Fibroblast of lung (primary cell): ENCODE results near the gene COL4A2. TPM values are rescaled to one million over a fixed set of nuclear protein-coding genes. Genes with fewer than 3 reads are reported as not detected.

Source experiments
- DNase-seq, 2 donors: peaks; one replicate each; pipeline versions ENCODE4 v3.0.0 to v3.0.0-alpha.2; 2010; ENCODE audit warnings: low read depth in 2 of 2
- H2AFZ ChIP-seq: 2 replicates; pipeline ENCODE4 v1.5.1; 2012; ENCODE audit warnings: low read length, control low read depth, inconsistent platforms
- H3K27ac ChIP-seq: 2 replicates; pipeline ENCODE4 v1.5.1; 2011; ENCODE audit warnings: low read length, control low read depth; ENCODE audit not compliant: insufficient read depth
- H3K27me3 ChIP-seq: 2 replicates; pipeline ENCODE4 v1.5.1; 2011; ENCODE audit warnings: mild to moderate bottlenecking, low read length; ENCODE audit not compliant: control insufficient read depth, insufficient read depth
- H3K36me3 ChIP-seq: 2 replicates; pipeline ENCODE4 v1.5.1; 2011; ENCODE audit warnings: low read length; ENCODE audit not compliant: control insufficient read depth, insufficient read depth
- H3K4me1 ChIP-seq: 2 replicates; pipeline ENCODE4 v1.5.1; 2011; ENCODE audit warnings: low read length; ENCODE audit not compliant: control insufficient read depth, insufficient read depth; ENCODE audit errors: extremely low read depth
- H3K4me2 ChIP-seq: 2 replicates; pipeline ENCODE4 v1.5.1; 2011; ENCODE audit warnings: low read length, control low read depth; ENCODE audit not compliant: insufficient read depth; ENCODE audit errors: extremely low read depth
- H3K4me3 ChIP-seq, 4 experiments: fragments of 200-600 bp in 1 of 4; sonication (generic) in 1 of 4; replicated peaks in 1 of 4; 2 replicates each; pipeline ENCODE4 v1.5.1; 2011 to 2016; ENCODE audit warnings: low read length in 4 of 4, low read depth in 3 of 4, mild to moderate bottlenecking in 3 of 4, control low read depth in 2 of 4, inconsistent platforms in 1 of 4, mixed read lengths in 1 of 4; ENCODE audit not compliant: insufficient read depth in 1 of 4; ENCODE audit errors: control extremely low read depth in 1 of 4
- H3K79me2 ChIP-seq: 2 replicates; pipeline ENCODE4 v1.5.1; 2012; ENCODE audit warnings: mild to moderate bottlenecking, low read length, inconsistent platforms; ENCODE audit not compliant: control insufficient read depth, insufficient read depth
- H3K9ac ChIP-seq: 2 replicates; pipeline ENCODE4 v1.5.1; 2011; ENCODE audit warnings: mild to moderate bottlenecking, low read length, control low read depth; ENCODE audit not compliant: insufficient read depth
- H3K9me3 ChIP-seq: 2 replicates; pipeline ENCODE4 v1.5.1; 2012; ENCODE audit warnings: low read depth, low read length; ENCODE audit not compliant: control insufficient read depth, insufficient read depth
- H4K20me1 ChIP-seq: 2 replicates; pipeline ENCODE4 v1.5.1; 2011; ENCODE audit warnings: low read length; ENCODE audit not compliant: control insufficient read depth, insufficient read depth; ENCODE audit errors: extremely low read depth
- EZH2 ChIP-seq: IDR thresholded peaks from 2 replicates; pipeline ENCODE4 v1.5.1; 2012; ENCODE audit warnings: low read length, control low read depth, mild to moderate bottlenecking; ENCODE audit errors: missing control alignments
- polyA plus RNA-seq, 2 donors: library from polyadenylated mRNA; depleted of rRNA in 1 of 2; stranded (reverse) in 1 of 2; unstranded in 1 of 2; fragments of >200 nt; gene quantifications; 2 replicates each; pipeline ENCODE4 v1.2.1, GENCODE V29; 2011 to 2012; ENCODE audit warnings: missing spikeins in 1 of 2
- total RNA-seq: library from RNA; depleted of rRNA; stranded (reverse); fragments of >200 nt; gene quantifications from 2 replicates; pipeline ENCODE4 v1.2.1, GENCODE V29; 2014
- TF ChIP-seq, protein P1 (sequence below), 2 donors: IDR thresholded peaks in 1 of 2; conservative IDR thresholded peaks in 1 of 2; 1 replicate in 1 of 2; 2 replicates in 1 of 2; pipeline ENCODE4 v1.5.1; 2011 to 2012; ENCODE audit warnings: low read length in 2 of 2, control low read depth in 1 of 2, inconsistent platforms in 1 of 2, low read depth in 1 of 2, mild to moderate bottlenecking in 1 of 2

COL4A2 gene
- total and polyA plus RNA-seq, 2 donors (not counting 1 experiment from before 2014, with no cell fraction given) = 93.1 to 463 TPM

DNA sequence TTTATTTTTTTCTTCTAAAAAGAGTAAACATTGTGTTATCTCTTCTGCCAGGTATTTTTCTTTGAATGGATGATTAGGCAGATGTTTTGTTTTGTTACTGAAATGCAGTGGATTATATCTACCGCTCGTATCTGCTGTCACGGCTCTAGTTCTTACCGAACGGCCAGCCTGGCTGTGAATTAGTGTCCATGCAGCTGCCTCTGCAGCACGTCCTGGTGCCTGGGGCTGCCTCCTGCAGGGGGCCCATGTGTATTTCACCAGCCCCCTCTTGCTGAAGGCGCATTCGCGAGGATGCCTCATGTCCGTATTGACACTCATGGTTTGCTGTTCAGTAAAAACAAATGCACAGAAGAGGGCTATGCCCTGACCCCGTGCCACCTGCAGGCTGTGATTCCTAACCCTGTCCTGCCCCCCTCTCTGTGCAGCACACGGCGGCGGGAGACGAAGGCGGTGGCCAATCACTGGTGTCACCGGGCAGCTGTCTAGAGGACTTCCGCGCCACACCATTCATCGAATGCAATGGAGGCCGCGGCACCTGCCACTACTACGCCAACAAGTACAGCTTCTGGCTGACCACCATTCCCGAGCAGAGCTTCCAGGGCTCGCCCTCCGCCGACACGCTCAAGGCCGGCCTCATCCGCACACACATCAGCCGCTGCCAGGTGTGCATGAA, 204.6 kb downstream of the COL4A2 start:
- no peak overlapping the region for H2AFZ ChIP-seq
- no peaks in the 10 kb centered on the region for H3K4me1 ChIP-seq
- peaks cover 16% of the 10 kb centered on the region for H3K36me3 ChIP-seq
- no peaks in the 10 kb centered on the region for H3K79me2 ChIP-seq
- no peaks in the 10 kb centered on the region for H4K20me1 ChIP-seq
- H3K9ac ChIP-seq = no peak overlapping the region
- no peak overlapping the region for H3K4me2 ChIP-seq
- no peak for TF ChIP-seq EZH2
- TF ChIP-seq, protein P1, sequence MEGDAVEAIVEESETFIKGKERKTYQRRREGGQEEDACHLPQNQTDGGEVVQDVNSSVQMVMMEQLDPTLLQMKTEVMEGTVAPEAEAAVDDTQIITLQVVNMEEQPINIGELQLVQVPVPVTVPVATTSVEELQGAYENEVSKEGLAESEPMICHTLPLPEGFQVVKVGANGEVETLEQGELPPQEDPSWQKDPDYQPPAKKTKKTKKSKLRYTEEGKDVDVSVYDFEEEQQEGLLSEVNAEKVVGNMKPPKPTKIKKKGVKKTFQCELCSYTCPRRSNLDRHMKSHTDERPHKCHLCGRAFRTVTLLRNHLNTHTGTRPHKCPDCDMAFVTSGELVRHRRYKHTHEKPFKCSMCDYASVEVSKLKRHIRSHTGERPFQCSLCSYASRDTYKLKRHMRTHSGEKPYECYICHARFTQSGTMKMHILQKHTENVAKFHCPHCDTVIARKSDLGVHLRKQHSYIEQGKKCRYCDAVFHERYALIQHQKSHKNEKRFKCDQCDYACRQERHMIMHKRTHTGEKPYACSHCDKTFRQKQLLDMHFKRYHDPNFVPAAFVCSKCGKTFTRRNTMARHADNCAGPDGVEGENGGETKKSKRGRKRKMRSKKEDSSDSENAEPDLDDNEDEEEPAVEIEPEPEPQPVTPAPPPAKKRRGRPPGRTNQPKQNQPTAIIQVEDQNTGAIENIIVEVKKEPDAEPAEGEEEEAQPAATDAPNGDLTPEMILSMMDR (conservative IDR thresholded peaks at IDR 0.05 in 1 of 2, IDR thresholded peaks at IDR 0.05 in 1 of 2; ENCODE audit: low read depth in 1 of 2, low read length in 2 of 2) = no peak
- no peak for DNase-seq
- no peak overlapping the region for H3K27ac ChIP-seq
- H3K4me3 ChIP-seq = no peak overlapping the region
- no peaks in the 10 kb centered on the region for H3K9me3 ChIP-seq
- H3K27me3 ChIP-seq = no peaks in the 10 kb centered on the region

DNA sequence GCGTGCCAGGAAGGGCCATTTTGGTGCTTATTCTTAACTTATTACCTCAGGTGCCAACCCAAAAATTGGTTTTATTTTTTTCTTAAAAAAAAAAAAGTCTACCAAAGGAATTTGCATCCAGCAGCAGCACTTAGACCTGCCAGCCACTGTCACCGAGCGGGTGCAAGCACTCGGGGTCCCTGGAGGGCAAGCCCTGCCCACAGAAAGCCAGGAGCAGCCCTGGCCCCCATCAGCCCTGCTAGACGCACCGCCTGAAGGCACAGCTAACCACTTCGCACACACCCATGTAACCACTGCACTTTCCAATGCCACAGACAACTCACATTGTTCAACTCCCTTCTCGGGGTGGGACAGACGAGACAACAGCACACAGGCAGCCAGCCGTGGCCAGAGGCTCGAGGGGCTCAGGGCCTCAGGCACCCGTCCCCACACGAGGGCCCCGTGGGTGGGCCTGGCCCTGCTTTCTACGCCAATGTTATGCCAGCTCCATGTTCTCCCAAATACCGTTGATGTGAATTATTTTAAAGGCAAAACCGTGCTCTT, 205.2 kb downstream of the COL4A2 start:
- H3K4me3 ChIP-seq = no peak overlapping the region
- no peak overlapping the region for H3K27ac ChIP-seq
- TF ChIP-seq, protein P1 (conservative IDR thresholded peaks at IDR 0.05 in 1 of 2, IDR thresholded peaks at IDR 0.05 in 1 of 2; ENCODE audit: low read depth in 1 of 2, low read length in 2 of 2) = no peak
- no peak for TF ChIP-seq EZH2
- H3K27me3 ChIP-seq = no peaks in the 10 kb centered on the region
- H3K4me1 ChIP-seq = no peaks in the 10 kb centered on the region
- no peak overlapping the region for H3K4me2 ChIP-seq
- H2AFZ ChIP-seq = no peak overlapping the region
- H3K79me2 ChIP-seq = no peaks in the 10 kb centered on the region
- H4K20me1 ChIP-seq = no peaks in the 10 kb centered on the region
- no peak for DNase-seq
- no peaks in the 10 kb centered on the region for H3K9me3 ChIP-seq
- H3K36me3 ChIP-seq = peaks cover 16% of the 10 kb centered on the region
- no peak overlapping the region for H3K9ac ChIP-seq

DNA sequence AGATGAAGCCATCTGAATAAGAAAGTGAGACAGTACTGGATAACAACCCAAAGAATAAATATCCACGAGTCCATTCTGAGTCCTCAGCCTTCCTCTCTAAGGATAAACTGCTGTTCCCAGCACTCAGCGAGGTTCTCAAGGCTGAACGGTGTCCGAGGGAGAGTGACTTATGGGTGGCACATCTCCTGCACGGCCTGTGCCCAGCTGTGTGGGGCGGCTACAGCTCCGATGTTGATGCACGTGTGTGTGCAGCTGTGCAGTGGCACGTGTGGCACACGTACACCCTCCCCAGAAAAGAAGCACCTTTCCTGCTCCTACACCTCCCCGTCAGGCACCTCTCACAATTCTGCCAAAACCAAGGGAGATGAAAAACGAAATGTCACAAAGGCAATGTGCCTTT, 209.4 kb downstream of the COL4A2 start:
- H3K4me2 ChIP-seq = no peak overlapping the region
- no peaks in the 10 kb centered on the region for H3K27me3 ChIP-seq
- H3K4me3 ChIP-seq = no peak overlapping the region
- peaks cover 7% of the 10 kb centered on the region for H3K36me3 ChIP-seq
- H3K79me2 ChIP-seq = no peaks in the 10 kb centered on the region
- H2AFZ ChIP-seq = no peak overlapping the region
- H3K27ac ChIP-seq = no peak overlapping the region
- H3K4me1 ChIP-seq = no peaks in the 10 kb centered on the region
- no peaks in the 10 kb centered on the region for H3K9me3 ChIP-seq
- H3K9ac ChIP-seq = no peak overlapping the region
- TF ChIP-seq, protein P1 (conservative IDR thresholded peaks at IDR 0.05 in 1 of 2, IDR thresholded peaks at IDR 0.05 in 1 of 2; ENCODE audit: low read depth in 1 of 2, low read length in 2 of 2) = no peak
- TF ChIP-seq EZH2 = no peak
- H4K20me1 ChIP-seq = no peaks in the 10 kb centered on the region
- no peak for DNase-seq
